Kidney tubule cell (primary cell): ENCODE data around the gene KDM4B.

Experiments used
- DNase-seq: peaks from one replicate; pipeline ENCODE4 v3.0.0-alpha.2; 2018; ENCODE audit warnings: low spot score

KDM4B gene

DNA sequence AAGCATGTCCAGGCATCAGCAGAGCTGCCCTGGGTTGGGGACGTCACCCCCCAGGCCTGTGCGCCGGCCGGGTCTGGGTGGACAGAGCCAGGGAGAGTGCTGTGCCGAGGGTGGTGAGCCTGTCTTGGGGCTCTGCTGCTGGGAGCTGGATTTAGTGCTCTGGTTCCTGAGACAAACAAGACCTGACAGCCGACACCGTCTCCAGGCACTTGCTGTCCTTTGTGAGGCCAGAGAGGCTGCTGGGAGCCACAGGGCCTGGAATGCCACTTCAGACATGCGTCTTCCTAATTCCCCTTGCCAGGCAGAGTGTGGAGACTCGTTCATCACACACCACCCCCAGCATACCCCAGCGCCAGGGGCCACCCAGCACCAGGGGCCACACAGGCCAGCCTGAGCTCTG, 165.8 kb downstream of the KDM4B start:
- DNase-seq: no peak

DNA sequence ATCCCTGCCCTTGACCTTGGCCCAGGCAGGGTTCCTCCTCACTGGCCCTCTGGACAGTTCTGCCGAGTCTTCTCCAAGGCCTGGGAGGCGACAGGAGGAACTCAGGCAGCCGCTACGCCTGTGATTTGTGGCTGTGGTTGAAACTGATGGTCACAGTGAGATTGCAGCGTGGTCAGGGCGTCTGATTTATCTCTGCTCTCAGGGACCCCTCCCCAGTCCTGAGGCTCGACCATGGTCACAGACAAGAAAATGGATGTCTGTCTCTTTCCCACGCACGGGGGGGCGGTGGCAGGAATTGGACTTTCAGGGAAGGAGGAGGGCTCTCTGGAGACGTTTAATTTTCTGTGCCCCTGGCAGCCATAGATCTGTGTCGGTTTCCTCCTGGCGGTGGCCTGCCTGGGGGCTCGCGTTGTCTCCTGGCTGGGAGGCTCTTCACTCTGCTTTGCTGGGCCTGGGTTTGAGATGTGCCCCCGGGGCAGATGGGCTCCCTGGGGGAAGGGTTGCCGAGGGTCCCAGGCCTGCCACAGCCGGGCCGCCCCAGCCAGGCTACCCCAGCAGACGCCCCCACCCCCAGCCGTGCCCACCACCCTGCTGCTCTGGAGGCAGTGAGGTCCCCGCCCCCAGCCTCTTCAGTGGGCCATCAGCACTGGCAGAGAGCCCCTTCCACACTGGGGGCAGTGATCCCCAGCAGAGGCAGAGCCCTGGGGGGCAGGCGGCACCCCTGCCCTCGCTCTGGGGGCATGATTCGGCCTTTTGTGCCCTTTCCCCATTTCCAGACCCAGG, 167.4 kb downstream of the KDM4B start:
- no peak for DNase-seq

DNA sequence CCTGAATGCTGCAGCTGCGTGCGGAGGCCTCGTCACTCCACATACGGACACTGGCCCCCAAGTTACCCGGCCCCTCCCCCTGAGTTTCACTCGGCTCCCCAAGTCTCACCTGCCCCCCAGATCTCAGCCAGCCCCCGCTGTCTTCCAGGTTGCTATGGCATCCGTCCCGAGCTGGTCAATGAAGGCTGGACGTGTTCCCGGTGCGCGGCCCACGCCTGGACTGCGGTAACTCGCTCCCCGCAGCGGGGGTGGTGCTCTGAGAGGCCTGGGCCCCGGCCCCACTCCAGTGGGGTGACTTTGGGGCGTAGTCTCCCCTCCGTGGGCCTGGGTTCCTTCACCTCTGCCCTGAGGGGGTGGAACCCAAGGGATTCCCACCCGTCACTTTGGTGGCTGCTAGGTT, 168.2 kb downstream of the KDM4B start:
- DNase-seq: no peak

DNA sequence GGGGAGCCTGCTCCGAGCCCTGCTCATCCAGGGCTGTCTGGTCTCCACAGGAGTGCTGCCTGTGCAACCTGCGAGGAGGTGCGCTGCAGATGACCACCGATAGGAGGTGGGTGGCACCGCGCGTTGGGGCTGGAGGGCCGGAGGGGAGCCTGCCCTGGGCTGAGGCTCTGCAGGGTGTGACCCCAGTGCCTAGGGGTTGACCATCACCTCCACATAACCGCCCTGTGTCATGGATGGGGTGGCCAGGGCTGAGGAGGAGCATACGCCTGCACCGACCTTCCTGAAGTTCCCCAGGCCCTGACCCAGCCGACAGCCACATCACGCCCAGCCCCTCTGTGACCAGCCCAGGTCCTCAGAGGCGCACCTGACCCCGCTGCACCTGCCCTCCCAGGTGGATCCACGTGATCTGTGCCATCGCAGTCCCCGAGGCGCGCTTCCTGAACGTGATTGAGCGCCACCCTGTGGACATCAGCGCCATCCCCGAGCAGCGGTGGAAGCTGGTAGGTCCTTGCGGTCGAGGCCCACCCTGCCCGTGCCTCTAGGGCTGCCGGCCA, 168.7 kb downstream of the KDM4B start:
- no peak for DNase-seq

DNA sequence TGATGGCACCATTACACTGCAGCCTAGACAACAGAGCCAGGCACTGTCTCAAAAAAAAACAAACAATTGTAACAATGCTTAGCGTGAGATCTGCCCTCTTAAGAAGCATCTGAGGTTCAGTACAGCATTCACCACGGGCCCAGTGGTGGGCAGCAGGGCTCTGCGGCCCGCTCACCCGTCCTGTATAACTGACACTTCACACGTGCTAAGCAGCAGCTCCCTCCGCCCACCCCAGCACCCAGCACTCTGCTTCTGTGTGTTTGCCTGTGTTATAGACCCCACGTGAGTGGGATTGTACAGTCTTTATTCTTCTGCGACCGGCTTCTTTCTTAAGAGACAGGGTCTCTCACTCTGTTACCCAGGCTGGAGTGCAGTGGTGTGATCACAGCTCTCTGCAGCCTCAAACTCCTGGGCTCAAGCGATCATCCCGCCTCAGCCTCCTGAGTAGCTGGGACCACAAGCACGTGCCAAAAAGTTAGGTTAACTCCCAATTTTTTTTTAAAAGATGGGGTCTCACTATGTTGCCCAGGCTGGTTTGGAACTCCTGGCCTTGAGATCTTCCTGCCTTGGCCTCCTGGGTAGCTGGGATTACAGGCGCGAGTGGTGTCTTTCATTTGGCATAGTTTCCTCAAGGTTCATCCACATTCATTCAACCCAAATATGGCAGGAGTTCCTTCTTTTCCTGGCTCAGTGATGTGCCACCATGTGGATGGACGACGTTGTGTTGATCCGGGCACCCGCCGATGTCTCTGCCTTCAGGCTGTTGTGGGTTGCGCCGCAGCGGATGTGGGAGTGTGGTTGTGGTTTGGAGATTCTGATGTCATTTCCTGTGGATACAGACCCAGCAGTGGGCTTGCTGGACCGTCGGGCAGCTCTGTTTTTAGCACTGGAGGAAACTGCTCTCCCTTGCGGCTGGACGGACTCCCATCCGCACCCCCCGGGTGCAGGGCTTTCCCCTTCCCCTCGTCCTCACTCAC, 170.0 kb downstream of the KDM4B start:
- no peak for DNase-seq

DNA sequence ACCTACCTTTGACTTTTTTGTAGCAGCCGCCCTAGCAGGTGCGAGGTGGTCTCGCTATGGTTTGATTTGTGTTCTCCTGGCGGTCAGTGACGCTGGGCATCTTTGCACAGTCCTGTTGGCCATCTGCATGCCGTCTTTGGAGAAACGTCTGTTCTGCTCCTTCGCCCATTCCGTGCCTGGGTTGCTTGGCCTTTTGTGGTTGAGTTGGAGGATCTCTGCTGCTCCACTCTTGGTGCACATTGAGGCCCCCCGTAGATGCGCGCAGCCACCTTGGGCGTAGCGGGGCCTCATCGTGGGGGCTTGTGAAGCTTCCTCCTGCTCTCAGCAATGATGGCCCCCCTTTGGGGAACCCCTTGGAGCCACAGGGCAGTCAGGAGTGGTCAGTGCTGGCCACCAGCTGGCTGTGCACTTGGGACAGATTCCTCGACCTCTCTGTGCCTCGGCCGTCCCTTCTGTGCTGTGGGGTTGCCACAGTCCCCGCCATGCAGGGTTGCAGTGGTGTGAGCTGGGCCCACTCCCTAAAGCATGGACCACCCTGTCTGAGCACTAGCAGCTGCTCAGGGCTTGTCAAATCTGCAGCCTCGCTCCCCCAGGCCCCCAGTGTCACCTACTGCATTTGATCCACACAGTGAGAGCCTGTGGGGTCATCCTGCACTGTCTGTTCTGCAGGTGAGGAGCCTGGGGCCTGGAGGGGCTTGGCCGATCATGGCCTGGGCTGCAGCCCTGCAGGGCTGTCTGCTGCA, 170.8 kb downstream of the KDM4B start:
- DNase-seq: no peak

DNA sequence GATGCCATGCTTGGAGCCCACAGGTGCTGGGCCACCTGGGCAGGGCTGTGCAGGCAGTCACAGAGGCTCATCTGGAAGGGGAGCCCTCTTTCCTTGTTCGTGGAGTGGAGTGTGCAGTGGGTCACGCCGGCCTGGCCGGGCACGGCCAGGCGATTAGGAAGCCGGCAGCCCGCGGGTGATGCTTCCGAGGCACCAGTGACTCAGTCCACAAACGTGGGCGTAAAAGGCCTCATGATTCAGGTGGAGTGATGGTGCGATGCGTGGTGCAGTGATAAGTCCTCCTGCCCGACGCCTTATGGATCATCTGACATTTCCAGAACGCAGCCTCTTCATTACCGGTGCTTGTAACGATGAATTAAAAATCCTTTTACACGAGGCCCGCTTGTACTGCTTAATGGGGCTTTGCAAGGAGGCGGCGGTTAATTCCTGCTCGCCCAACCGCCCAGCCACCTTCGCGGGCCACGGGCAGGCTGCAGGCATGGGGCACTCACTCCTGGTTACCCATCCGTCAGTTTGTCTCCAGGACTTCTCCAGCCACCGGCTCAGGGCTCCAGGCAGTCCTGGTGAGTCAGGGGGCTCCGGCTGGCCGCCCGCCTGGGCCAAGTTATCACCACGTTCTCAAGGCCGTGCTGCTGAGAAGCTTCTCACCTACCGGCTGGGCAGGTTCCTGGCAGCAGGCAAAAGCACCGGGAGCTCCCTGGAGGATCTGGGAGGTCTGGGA, 172.4 kb downstream of the KDM4B start:
- peak; percentile 30 for DNase-seq

DNA sequence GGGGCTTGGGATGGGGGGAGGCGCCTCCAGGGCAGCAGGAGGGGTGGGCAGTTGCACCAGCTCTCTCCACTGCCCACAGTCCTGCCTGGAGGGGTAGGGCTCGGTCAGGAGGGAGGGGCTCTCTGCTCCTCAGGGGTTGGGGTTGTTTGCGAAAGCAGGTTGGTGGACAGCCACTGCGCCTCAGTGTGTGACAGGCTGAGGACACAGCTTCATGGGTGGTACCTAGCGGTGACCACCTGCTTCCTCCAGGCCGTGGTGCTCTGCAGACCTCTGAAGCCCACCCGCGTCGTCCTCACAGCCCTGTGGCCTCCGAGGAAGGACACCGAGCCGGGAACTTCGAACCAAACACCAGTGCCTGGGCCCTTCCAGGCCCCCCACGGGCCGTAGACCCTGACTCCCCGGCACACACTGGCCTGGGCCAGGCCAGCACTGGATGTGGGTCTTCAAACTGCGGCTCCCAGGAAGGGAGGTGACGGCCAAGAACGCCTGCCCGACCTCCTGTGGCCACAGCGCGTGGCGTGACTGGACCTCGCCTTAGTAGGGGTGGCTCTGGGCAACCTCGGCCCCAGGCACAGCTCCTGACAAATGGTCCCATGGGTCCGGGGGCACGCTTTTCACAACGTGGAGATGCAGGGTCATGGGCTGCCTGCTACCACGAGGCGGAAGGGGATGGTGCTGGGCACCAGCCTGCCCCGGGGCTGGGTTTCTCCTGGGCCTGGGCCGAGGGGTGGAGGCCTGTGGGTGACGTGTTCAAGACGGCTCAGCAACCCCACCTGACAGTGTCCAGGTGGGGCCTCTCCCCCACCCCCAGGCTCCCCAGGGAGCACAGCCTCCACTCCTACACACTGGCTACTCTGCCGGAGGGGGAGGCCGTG, 173.2 kb downstream of the KDM4B start:
- DNase-seq: no peak

DNA sequence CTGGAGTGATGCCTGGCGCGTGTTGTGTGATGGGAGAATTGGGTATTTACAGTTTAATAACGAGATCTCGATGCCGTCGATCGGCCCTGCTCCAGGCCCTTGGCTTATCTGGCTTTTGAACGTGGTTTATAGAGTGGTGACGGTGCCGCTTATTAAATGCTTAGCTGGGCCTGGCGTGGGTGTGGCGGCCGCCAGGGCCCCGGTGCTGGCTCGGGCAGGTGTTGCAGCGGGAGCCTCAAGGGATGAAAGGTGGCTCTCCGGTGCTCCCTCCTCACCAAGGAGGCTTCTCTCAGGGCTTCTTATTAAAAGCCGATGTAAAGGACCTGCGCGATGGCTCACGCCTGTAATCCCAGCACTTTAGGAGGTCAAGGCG, 173.8 kb downstream of the KDM4B start:
- no peak for DNase-seq

DNA sequence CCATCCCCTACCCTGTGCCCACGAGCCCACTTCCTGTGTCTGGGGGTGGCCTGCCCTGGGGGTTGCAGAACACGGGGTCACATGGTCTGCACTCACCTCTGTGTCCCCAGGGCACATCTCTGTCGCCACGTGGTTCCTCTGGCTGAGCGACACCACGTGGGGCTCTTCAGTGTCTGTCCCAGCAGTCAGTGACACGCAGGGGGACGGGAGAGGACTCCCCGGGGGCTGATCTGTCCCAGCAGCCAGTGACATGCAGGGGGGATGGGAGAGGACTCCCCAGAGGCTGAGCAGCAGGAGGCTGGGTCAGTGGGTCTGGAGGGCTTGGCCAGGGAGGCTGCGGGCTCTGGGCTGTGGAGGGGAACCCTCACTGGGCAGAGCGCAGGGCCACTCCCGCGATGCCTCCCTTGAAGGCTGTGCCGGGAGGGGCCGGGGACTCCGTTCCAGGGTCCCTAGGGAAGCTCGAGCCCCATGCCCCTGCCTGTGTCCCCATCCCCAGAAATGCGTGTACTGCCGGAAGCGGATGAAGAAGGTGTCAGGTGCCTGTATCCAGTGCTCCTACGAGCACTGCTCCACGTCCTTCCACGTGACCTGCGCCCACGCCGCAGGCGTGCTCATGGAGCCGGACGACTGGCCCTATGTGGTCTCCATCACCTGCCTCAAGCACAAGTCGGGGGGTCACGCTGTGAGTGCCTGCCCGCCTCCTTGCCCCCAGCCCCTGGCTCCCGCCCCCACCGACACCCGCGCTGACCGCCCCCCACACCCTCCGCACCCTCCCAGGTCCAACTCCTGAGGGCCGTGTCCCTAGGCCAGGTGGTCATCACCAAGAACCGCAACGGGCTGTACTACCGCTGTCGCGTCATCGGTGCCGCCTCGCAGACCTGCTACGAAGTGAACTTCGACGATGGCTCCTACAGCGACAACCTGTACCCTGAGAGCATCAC, 174.8 kb downstream of the KDM4B start:
- DNase-seq: no peak

DNA sequence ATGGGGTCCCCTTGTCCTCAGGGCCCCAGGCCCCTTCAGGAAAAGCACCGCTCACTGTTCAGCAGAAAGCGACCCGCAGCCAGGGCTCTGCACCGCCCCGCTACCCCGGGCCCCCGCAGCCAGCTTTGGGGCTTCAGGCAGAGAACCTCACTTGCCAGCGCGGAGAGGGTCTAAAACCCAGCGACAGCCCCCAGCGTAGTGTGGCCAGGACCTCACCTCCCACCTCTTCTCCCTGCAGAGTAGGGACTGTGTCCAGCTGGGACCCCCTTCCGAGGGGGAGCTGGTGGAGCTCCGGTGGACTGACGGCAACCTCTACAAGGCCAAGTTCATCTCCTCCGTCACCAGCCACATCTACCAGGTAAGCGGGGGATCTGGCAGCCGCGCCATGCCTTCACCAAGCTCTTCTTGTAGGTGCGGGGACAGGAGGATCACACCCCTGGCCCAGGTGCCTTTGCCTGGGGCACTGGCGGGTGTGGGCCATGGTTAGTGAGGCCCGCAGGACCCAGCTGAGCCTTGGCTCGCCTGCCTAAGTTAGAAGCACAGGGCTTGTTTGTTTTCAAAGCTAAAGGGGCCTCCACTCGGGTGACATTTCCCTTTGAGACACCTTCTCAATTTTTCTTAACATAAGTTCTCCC, 175.7 kb downstream of the KDM4B start:
- DNase-seq: no peak

DNA sequence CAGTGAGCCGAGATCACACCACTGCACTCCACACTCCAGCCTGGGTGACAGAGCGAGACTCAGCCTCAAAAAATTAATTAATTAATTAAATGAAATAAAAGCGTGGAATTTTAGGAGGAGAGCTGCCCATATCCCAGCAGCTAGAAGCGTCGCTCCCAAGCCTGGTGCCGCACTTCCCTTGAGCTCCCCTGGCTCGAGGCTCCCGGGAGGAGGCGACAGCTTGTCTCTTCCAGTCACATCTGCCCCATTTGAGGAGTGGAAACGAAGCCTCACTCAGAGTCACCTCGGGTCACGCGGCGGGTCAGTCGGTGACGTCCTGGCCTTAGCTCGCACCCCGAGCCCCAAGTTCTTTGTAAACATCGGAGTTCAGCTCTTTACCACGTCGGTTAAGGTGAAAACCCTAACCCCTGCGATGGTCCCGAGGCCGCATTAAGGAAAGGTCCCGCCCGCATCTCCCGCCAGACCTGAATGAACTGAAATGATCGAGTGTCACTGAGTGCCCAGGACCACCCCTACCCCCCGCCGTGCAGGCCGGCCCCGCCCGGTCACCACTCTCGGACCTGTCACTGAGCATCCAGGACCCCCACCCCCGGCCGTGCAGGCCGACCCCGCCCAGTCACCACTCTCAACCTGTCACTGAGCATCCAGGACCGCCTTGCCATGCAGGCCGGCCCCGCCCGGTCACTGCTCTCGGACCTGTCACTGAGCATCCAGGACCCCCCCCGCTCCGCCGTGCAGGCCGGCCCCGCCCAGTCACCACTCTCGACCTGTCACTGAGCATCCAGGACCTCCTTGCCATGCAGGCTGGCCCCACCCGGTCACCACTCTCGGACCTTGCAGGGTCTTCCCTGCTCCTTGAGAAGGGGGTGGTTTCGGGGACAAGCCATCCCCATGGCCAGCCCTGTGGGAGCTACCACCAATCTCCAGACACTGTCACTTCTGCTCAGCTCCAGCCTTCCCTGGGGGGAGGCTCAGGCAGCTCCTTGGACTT, 176.9 kb downstream of the KDM4B start:
- no peak for DNase-seq

DNA sequence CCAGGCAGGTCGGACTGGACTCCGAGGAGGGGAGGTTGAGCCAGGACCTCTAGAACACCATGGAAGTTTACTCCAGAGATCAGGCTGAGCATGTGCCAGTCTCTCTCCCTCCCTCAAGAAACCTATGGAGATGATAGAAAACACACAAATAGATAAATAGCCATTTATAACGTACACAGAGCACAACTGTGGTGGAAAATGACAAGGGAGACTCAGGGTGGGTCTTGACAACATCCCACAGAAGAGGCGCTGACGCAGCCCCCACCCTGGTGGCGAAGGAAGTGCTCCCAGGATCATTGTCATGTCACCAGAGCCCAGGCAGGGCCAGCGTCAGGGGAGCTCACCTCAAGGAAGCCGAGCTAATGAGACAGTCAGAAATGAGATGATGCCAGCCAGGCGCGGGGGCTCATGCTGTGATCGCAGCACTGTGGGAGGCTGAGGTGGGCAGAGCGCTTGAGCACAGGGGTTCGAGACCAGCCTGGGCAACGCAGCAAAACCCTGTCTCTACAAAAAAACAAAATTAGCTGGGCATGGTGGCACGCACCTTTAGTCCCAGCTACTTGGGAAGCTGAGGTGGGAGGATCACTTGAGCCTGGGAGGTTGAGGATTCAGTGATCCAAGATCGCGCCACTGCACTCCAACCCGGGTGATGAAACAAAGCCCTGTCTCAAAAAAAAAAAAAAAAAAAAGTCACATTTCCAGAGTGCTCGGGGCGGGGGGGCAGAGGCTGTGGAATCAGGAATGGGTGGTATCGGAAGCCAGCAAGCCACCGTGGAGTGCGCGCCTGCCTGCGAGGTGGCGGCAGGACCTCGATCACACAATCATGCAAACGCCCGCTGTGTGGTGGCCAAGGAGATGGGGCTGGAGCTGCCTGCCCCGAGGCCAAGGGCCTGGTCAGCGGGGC, 178.4 kb downstream of the KDM4B start:
- DNase-seq: no peak

DNA sequence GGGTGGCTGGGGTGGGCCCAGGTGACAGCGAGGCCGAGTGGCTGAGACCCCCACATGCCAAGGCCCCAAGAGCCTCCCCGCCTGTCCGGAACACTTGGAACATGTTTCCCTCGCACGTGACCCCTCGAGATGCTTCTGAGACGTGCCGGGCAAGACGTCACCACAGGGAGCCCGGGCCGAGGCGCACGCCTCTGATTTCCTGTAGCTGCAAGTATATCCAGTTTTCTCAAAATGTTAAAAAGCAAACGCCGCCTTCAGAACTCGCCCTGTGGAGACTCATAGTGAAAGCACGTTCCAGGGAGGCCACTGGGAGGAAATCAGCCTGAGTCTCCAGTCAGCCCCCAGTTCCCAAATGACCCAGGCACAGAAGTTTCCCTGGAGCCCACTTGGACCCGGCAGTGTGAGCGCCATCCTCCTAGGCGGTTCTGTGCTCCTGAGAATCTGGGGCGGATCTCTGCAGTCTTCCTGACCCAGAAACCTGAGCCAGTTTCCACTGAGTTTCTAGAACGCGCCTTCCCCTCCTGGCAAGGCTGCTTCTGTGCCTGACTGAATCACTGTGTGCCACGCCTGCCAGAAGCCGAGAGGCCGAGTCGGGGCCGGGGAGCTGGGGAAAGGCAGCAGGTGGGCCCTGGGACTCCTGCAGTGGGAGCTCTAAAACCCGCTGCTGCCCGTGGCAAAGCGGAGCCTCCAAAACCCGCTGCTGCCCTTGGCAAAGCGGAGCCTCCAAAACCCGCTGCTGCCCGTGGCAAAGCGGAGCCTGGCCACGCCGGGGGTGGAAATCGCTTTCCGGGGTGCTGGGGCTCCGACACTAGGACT, 179.3 kb downstream of the KDM4B start:
- no peak for DNase-seq

DNA sequence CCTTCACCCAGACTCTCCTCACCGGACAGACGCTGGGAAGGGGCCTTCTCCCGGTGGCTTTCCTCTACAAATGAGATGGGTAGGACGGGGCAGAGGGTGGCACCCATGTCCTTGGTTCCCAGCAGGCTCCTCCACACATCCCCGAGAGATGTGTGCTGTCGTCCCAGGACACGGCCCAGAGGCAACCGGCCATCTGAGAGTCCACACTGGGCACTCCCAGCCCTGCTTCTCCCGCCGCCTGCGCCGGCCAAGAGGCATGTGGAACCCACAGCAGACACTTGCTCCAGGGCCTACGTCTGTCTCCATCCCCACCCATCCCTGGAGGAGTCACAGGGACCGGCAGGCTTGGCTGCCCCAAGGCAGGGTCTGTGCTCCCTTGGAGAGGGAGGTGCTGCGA, 179.9 kb downstream of the KDM4B start:
- DNase-seq: no peak

DNA sequence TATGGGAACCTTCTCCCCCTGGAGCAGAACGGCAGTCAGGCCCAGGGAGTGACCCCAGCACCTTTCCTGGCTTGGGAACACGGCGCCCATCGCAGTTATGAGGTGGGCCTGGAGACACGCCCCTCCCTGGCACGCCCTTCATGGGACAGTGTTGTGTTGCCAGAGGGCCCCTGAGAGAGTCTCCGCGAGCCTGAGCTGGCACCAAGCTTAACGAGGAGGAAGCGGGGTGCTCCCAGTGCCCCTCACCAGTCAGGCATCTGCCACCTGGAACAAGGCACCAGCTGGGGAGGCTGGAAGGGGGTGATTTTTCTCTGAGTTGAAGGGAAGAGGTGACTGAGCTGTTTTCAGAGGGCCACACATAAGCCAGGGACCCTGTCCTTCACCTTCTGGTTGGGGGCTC, 180.6 kb downstream of the KDM4B start:
- no peak for DNase-seq
